GM21529 (cell line): ENCODE measurements around the gene CCDC171.

ENCODE experiments used
- ATAC-seq: cut with Tn5 transposase; IDR thresholded peaks from one replicate; pipeline ENCODE4 v1.9.1; 2021; ENCODE audit not compliant: unreplicated experiment

The CCDC171 gene

DNA sequence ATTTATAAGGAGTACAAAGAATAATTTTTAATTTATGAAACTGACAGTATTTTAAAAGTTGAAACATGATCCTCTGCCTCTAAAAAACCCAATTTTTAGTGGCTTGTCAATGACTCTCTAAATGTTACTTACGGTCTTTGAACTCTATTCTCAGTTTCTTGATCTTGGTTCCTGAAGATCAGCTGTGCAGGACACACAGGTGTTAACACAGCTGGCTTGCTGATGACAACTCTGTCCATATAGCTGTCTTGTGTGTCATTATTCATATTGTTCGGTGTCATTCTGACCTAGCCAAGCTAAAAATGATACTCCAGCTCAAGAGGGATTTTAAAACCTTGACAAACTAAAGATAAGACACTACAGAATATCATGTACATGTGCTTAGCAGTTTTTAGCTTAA is 314.5 kb downstream of the CCDC171 start:
- ATAC-seq, result peak; percentile 65

DNA sequence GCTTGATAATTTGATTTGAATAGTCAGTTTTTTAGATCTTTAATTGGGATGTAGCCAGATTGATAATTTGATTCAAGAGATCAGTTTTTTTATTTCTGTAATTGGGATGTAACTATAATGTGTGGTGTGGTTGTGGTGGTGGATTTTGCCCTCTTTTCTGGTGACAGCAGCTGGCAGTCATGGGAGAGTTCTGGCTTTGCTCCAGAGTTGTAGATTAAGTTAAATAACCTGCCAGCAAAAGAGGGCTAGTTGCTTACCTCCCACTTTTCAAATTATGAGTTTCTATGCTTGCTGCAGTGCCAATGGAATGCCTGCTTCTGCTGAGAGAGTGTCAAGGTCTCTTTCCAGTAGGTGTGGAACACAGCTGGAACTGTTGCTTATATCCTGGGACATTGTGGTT is 315.1 kb downstream of the CCDC171 start:
- ATAC-seq, result no peak

DNA sequence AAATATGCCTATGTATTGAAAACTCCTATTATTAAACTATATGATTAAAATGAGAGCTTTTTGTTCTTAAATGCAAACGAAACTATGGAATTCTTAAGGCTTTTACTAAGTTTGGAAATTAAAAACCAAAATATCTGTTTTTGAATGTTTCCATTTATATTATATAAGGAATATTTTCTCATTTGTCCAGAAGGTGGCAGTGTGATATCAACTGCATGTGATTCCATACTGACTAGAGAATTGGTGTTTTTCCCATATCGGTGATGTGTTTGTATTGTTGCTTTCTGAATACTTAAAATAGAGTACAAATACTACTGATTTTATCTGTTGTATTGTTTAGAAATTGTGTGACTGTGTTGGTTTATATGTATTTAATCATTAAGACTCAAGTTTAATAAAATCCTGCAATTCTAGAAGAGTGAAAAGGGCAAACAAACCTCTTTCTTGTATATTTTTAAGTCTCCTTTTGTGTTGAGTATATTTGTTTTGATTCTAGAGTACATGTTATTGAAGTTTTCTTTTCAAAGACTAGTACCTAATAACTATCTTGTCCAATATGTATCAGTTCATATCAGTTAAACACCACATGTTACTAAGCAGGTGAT is 320.8 kb downstream of the CCDC171 start:
- peak; percentile 81 for ATAC-seq

DNA sequence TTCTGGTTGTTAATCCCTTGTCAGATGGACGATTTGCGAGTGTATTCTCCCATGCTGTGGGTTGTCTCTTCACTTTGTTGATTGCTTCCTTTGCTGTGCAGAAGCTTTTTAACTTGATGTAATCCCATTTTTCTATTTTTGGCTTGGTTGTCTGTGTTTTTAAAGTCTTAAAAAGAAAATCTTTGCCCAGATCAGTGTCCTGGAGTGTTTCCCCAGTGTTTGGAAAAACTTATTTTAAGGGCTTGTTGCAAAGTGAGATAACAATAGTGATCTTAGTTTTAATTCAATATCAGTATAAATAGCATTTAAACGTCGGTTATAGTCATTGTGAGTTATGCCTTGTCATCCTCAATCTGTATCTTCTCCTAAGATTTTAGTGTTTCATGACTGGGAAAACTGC is 329.5 kb downstream of the CCDC171 start:
- ATAC-seq, result no peak

DNA sequence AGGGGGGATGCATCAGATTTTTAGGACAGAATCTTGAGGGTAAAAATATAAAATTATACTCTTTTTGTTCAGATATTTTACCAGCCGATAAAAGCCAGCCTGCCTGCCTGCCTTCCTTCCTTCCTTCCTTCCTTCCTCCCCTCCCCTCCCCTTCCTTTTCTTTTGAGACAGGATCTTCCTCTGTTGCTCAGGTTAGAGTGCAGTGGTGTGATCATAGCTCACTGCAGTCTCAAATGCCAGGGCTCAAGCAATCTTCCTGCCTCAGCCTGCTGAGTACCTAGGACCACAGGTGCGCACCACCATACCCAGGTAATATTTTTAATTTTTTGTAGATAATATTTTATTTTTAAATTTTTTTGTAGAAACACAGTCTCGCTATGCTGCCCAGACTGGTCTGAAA is 330.0 kb downstream of the CCDC171 start:
- ATAC-seq, result no peak

DNA sequence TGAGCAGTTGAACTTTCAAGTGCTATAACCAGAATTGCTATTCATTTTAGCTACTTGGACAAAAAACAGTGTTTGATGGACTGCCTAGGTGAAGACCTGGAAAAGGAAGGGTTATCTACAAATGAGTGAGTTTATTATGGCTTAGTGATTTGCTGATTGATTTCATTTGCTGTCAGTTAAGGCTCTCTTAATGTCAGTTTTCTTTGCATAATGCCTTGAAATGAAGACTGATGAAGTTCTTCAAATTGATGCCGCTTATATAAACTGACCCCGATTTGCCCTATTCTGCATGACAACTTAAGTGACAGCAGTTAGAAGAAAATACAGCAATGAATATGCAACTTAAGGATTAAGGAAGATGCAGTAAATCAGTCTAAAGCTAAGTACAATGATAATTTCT is 332.6 kb downstream of the CCDC171 start:
- ATAC-seq, result no peak

DNA sequence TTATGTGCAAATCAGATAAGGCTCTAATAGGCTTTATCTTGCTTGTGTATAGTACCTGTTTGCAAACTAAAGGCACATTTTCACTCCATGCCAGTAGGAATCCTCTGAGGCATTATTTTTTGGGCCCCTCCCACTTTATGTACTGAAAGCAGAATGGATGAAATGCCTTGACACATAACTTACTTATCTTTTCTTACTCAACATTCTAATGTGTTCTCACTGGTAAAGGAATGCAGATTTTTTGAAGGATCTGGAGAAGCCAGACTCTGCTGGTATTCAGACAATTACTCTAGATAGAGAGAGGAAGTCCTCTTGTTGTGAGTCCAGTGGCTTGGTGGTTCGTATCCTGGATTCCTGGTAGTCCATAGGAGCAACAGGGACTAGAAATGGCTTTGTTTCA is 336.7 kb downstream of the CCDC171 start:
- ATAC-seq, result no peak

DNA sequence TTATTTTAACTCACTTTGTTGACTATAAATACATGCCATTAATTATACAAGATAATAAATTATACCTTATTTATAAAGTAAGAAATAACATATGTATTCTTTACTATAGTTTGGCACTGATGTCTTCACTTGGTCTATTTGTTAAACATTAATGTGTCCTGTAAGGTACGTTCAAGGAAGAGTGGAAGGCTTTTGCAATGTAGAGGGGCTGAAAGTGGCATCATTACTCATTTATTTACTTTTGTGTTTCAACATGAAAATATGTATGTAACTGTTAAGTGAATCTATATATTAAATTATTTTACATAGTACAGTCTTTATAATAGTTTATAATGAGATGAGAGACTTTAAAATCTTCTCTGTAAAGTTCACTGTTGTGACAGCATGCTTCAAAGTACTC is 348.7 kb downstream of the CCDC171 start:
- no peak for ATAC-seq

DNA sequence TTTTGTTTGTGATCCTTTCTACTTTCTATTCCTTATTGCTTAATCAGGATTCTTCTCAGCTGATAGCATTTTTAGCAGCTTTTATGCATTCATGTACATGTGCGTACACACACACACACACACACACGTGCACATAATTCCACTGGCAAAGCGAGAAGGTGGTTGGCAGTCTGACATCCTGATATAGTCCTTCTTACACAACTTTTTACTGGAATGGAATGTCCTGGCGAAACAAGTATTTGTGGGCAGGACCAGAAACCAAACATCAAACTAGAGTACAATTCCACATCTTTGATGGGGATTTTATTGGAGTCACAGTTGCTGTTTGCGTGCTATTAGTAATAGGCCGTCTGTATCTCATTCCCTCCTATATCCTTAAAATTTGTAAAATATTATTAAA is 356.5 kb downstream of the CCDC171 start:
- ATAC-seq, result no peak

DNA sequence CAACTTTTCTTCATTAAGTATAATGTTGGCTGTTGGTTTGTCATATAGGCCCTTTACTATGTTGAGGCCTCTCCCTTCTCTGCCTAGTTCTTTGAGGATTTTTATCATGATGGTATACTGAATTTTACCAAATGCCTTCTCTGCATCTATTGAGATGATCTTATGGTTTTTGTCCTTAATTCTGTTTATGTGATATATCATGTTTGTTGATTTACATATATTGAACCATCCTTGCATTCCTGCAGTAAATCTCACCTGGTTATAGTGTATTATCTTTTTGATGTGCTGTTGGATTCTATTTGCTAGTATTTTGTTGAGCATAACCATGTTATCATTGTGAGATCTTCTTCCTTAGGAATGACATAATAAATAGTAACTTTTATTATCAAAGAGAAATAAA is 362.9 kb downstream of the CCDC171 start:
- ATAC-seq, result no peak

DNA sequence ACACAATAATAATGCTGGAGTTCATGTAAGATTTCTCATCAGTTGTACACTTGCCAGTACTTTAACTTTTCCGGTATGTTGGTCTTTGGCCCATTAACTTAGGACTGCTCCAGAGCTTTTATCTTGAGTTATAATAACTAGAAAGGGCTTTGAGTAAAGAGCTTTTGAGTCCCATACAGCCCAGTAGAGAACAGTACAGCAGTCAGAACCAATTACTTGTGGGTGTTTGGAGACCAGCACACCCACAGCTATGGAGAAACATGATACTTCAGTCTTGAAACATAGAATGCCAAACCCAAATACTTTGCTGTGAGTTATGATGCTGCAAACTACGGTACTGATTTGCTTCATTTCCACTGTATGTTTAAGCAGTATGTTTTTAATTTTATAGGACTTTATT is 374.3 kb downstream of the CCDC171 start:
- ATAC-seq, result no peak

DNA sequence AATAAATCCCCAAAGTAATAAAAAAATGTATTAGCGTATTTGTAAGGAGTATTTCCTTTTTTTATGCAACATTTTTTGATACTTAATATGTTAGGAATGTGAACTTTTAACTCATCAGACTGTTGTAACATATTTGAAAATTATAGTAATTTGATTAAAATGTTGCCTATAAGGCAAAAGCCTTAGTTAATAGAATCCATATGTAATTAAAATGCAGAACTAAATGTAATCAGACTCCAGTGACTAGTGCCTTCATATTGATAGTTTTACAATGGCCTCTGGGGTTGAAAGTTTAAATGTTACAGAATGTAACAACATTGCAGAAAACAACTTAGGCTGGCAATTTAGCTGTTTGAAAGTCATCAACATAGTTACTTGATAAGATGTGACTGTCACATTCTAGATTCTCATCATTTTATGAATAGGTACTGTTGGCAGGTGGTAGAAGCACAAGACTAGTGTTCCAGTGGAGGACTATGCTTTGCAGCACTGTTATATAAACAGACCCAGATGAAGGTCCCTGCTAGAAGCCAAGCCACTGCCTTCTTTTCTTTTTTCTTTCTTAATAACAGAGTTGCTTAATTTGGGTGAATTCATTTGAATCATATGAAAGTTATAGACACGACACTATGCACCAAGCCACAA is 382.9 kb downstream of the CCDC171 start:
- no peak for ATAC-seq

DNA sequence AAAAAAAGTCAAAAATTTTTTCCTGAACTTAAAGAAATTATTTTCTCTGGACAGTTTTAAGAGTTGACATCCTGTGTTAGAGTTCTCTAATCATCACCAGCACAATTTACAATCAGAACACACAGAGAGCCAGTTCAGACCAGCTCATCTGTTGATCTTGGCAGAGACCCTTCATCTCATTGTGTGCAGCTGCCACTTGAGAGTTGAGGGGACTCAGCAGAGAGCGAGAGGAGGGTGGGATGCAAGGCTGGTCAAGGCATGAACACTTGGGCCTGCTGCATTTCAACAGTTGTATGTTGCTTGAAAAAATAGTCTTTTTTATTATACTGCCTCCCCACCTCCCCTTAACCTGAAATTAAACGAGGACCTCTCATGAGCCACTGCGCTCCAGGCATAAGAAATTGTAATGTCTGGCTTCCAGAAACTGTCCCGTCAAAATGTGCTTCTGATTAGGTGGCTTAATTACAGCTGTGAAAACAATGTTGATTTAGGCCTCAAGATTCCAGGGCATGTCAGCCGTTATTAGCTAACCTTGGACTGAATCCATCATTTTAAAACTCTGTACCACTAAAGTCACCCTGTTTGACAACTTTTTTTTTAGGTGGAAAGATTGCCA is 383.6 kb downstream of the CCDC171 start:
- ATAC-seq, result no peak

DNA sequence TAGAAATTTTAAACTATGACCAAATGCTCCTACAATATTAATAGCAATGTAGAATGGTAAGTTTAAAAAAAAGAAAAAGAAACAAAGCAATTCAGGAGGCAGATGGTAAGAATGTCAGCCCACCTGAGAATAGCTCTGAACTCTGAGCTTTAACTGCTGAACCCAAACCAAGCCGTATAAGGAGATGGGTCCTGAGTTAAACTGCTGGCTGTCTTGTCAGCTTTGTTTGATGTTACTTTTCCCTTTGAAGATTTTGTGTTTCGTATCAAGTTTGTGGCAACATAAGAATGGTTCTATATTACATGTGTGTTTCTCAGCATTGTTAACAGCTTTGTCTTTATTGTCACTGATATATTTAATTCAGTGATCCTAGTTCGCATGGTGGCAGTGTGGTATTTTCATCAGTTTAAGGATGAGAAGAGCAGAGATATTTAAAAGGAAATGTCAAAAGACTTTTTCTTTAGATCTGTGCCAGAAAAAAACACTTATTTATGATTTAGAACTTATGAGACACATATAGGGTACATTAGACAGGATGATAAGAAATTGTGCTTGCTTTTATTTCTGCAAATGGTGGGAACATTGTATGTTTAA is 390.1 kb downstream of the CCDC171 start:
- no peak for ATAC-seq

DNA sequence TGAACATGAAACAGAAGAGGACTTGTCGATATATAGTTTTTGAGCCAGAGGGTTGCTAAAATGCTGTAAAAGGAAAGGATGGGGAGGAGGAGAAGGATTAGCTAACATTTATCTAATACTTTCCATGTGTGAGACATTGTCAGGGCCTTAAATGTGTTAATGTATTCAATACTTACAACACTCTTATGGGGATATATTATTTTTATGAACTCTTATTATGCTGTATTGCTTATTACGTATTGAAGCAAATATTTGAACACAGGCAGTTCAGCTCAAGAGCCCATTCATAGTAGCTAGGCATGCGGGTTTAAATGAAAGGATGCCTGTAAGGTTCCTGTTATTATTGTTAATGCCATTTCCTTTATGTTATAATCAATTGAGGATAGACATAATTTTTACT is 391.5 kb downstream of the CCDC171 start:
- ATAC-seq, result no peak

DNA sequence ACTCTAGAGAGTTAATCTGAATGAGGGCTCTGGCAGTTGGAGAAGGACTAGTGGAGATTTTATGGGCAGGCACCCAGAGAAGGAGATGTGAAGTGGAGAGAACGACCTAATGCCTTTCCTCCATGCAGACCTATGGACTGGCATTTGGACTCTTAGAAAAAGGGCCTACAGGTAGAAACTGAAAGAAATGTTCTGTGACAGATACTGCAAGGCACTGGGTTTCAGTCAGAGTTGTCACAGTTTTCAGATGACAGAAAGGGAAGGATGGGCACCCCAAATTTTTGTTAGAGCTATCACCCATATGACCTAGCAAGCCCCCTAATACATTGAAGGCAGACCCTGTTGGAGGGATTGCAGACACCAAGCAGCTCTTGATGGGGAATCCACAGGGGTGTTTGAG is 406.8 kb downstream of the CCDC171 start:
- ATAC-seq, result no peak

DNA sequence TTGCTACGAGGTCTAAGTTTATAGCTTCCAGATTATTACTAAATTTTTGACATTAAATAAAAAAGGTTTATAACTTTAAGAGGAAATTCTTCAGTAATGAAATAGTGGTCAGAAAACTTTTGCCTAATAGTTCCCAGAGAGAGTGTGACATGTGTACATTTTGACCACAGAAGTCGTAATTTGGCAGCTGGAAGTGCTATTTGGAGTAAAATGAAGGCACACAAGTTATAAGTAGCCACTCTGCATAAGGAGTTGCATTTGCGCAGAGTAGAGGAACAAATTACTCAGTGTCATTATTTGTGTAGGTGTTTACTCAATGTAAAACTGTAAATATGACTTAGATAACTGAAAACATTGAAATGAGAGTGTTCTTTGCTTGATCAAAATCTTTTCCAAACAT is 408.4 kb downstream of the CCDC171 start:
- no peak for ATAC-seq

DNA sequence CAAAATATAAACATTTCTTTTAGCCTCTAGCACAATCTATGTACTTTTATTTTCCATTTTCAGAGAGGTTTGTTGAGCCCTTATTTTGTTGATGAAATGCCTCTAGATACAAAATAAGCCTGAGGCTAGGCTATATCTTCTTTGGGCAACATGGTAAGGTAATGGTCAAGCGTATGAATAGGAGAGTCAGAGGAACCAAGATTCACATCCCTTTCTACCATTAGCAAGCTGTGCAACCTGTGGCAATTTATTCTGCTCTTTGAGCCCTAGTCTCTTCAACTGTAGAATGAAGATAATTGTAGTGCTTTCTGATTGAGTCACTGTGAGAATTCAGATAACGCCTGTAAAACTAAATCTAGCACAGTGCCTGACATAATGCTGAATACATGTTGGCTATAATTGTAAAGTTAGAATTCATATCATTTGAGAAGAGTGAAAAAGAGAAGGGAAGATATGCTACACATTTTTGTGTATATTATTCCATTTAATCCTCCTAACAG is 412.5 kb downstream of the CCDC171 start:
- no peak for ATAC-seq

DNA sequence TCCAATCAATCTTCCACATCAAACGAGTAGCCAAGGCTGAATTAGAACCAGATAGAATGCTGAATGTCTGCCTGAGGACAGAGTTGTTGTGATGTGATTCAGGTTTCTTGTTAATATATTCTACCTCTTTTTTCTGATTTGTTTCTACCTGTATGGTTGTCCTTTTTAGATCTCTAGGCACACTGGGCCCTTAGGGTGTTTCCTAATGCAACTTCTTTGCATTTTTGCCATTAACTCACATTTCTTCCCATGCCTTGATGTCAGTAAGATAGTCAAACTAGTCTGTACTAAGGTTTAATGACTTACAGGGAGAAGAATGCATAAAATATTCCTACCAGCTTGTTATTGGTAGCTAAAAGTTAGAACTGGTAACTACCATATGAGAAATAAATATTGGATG is 413.6 kb downstream of the CCDC171 start:
- ATAC-seq, result no peak

DNA sequence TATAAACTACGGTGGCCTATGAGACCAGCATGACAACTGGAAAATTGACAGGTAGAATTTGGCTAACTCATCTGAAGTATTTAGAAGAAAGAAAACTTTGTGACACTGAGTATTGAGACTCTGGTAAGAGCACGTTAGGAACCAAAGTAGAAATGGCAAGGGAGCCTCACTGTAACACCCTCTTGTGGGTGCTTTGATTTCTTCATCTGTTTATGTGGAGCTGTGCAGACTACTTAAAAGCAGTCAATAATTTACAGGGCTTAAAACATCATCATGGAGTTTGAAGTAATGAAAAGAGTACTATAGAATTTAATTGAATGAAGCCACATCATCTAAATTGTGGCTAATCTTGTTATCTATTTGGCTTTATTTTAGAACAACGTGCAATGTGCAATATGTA is 414.2 kb downstream of the CCDC171 start:
- no peak for ATAC-seq

DNA sequence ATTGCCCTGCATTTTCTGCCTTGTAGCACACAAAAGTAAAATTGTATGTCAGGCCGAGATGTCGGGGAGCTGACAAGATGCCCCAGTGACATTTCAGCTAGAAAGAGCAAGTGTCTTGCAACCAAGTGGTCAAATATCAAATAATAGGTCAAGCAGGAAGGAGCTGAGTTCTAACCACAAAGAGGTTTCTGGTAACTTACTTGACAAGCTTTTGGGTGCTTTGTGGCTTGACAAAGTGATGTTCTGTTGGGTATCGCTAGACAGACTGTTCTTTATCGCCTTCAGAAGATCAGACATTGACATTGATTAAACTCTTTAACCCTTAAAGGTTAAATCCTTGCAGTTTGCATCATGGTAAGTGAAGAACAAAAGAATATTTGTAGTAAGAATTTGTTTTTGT is 419.9 kb downstream of the CCDC171 start:
- ATAC-seq, result no peak

DNA sequence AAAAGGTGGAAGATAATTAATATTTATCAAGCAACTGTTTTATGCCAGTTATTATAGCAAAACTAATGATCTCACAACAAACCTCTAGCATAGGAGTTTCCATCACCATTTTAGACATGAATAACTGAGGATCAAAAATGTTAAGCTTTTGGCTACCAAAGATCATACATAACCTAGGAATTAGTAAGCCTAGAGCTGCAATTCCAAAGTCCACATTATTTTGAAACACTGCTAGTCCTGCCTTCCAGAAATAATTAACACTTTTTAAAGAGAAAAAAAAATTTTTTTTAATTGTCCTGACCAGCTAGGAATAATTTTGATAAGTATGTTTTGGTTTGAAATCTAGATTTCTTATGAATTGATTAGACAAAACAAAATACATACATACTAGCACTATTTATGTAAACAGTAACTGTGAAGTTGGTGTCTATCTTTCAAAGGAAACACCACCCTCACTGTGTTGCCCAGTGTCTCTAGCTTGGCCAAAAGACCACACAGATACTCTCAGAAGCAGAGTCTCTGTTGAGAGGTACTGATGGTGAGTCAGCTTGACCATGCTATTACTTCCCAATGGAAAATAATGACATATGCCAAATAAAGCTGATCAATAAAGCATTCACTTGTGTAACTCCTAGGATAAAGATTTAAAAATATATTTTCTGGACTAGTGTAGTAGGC is 422.4 kb downstream of the CCDC171 start:
- no peak for ATAC-seq
